HL-60/S4 treated with phorbol 12-myristate 13-acetate at 8.2 ng/mL for 4 days and 3 days (cell line): ENCODE measurements around the gene NYAP1.
"Not testable (repeated sequence)": the region's sequence is repeated elsewhere in the genome, so short reads cannot be mapped to it uniquely, and the experiment has no call there.

Experiments used
- in situ Hi-C: fragments of 300-500 bp; cut with MboI; formaldehyde crosslinking; loops from 2 replicates; pipeline ENCODE4 v1.15.0; 2022; ENCODE audit warnings: low sequenced_read_pairs

NYAP1 gene

DNA sequence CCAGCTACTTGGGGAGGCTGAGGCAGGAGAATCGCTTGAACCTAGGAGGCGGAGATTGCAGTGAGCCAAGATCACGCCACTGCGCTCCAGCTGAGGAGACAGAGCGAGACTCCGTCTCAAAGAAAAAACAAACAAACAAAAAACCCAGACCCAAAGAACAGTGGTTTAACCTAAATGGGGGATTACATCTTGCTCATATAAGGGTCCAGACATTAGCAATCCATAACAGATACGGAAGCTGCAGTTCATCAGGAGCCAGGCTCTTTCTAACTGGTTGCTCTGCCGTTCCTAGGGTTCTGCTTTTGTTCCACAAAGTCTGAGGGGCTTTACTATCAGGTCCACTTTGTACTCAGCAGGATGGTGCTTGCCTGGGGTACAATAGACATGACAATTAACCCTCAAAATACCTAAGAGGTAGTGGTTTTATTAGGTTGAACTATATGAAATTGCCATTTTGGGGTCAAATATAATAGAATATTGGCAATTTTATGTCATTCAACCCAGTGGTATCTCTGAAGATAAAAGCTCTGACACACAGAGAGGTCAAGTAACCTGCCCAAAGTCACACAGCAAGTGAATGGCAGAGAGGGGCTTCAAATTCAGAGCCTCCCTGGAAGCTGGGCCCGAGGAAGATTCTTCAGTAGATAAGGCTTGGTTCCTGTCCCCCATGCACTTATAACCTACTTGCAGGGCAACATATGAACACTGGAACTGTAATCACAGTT lies 21.3 kb downstream of the NYAP1 start:
- in situ Hi-C loops = no loop called here

DNA sequence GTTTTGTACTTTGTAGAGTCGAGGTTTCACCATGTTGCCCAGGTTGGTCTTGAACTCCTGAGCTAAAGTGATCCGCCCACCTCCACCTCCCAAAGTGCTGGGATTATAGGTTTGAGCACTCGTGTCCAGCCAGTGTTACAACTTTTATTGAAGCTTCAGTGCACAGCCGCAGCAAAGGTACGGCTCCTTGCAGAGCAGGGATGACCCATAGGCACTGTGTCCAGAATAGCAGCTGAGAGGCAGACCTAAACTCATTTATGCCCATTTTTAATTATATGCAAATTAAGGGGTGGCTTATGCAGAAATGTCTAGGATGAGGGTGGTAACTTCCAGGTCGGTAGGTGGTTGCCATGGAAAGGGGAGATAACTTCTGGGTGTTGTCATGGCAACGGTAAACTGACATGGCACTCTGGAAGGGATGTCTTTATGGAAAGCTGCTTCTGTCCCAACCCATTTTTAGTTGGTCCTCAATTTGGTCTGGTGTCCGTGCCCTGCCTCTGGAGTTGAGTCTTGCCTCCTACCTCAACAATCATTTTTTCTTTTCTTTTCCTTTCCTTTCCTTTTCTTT lies 22.7 kb downstream of the NYAP1 start:
- in situ Hi-C loops = no loop called here

DNA sequence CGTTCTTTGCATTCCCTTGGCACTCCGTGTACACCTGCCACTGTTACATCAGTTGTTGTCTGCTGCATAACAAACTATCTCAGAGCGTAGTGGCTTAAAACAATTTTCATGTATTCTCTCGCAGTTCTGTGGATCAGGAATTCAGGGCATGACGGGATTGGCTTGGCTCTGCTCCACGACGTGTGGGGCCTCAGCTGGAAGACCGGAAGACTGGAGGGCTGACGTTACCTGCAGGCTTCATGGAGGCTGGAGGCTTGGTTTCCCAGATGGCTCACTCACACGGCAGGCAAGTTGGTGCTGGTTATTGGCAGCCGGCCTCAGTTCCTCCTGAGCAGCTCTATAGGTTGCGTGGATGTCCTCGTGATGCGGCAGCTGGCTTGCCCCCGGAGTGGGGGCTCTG lies 25.5 kb downstream of the NYAP1 start:
- in situ Hi-C loops = no loop called here

DNA sequence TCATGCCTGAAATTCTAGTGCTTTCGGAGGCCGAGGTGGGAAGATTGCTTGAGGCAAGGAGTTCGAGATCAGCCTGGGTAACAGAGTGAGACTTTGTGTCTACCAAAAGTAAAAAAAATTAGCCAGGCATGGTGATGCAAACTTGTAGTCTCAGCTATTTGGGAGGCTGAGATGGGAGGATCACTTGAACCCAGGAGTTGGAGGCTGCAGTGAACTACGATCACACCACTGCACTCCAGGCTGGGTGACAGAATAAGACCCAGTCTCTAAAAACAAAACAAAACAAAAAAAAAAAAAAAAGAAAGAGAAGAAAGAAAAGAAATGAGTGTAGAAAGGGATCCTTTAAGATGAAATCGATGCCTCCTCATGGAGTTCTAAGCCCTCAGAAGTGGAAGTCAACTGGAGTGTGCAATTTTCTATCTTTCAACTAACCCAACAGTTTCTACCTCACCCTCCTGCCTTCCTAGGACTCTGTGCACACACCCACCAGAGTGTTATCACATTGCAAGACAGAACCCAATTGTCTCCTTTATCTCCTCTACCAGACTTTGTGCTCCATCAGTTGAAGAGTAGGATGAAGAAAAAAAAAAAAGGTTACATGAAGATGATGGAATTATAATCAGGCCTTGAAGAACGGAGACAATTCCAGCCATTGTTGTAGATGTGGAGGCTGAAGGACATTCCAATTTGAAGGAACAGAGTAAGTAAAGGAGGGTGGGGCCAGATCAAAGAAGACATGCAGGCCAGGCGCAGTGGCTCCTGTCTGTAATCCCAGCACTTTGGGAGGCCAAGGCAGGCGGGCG lies 26.9 kb downstream of the NYAP1 start:
- in situ Hi-C loops = no loop called here

DNA sequence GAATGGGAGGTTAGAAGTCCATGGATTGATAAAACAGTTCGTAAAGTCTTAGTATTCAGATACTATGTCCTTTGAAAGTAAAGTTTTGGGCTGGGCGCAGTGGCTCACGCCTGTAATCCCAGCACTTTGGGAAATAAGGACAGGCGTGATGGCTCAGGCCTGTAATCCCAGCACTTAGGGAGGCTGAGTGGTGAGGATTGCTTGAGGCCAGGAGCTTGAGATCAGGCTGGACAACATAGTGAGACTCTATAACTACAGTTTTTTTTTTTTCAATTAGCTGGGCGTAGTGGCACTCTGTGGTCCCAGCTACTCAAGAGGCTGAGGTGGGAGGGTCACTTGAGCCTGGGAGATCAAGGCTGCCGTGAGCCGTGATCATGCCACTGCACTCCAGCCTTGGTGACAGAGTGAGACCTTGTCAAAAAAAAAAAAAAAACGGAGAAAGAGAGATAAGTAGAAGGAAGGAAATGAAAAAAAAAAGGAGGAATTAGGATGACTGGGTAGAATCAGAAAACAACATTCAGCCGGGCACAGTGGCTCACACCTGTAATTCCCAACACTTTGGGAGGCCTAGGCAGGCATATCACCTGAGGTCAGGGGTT lies 29.6 kb downstream of the NYAP1 start:
- in situ Hi-C loops = no loop called here

DNA sequence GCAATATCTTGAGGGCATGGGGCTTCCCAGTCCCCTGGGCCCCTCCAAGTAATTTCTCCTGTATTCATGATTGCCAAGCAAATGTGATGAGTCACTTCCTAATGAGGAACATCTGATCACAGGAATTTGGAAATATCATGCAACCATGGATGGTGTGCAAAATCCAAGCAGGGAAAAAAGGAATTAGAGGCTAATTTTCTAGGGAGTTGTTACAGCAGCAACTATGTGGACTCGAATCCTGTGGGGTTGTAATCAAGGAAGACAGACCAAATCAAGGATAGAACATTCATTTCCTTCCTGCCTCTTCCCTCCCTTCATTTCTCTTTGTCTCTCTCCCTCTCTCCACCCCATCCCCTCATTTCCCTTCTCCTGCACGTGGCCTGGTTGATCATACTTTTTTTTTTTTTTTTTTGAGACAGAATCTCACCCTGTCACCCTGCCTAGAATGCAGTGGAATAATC lies 31.4 kb downstream of the NYAP1 start:
- in situ Hi-C loops = no loop called here

DNA sequence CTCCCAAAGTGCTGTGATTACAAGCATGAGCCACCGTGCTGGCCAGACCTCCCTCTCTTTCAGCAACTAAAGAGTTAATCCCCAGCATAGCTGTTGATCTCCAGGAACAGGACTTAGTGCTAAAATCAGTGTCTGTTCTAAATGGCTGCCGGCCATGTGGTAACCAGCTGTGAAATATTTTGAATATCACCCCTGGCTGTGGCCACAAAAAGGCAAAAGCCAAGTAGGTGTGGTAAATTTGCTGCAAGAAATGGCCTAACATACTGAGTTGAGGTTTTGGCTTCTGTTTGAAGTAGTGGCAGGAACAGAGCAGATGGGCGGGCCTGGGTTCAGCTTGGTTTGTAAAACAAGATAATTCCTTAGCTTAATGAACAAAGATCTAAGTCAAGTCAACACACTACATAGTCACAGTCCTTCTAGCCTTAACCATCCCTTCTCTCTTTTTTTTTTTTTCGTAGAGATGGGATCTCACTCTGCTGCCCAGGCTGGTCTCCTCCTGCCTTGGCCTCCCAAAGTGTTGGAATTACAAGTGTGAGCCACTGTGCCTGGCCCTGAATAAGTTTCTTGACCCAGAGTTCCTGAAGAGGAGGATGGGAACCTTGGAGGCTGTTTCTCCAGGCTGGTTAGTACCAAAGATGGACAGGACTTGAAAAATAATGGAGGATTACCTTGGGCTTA lies 32.5 kb downstream of the NYAP1 start:
- in situ Hi-C loops = no loop called here

DNA sequence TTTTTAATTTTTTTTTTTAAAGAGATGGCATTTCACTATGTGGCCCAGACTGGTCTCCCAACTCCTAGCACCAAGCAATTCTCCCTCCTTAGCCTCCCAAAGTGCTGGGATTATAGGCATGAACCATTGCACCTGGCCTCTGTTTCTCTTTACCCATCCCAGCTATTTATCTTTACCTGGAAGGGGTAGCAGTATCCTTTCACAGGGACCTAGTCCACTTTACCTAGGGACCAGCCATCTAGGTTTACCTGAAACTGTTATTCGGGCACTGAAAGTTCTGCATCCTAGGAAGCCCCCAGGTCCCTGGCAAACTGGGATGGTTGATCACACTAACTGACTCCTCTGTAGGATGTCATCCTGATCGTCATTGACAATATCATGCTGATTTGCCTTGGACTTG lies 33.6 kb downstream of the NYAP1 start:
- in situ Hi-C loops = no loop called here

DNA sequence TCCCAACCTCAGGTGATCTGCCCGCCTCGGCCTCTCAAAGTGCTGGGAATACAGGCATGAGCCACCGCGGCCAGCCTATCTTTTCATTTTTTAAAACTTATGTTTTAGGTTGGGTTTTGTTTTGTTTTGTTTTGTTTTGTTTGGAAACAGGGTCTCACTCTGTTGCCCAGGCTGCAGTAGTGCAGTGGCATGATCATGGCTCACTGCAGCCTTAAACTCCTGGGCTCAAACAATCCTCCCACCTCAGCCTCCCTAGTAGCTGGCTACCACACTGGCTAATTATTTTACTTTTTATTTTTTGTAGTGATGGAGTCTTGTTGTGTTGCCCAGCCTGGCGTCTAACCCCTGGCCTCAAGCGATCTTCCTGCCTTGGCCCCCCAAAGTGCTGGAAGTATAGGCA lies 35.9 kb downstream of the NYAP1 start:
- in situ Hi-C loops = no loop called here

DNA sequence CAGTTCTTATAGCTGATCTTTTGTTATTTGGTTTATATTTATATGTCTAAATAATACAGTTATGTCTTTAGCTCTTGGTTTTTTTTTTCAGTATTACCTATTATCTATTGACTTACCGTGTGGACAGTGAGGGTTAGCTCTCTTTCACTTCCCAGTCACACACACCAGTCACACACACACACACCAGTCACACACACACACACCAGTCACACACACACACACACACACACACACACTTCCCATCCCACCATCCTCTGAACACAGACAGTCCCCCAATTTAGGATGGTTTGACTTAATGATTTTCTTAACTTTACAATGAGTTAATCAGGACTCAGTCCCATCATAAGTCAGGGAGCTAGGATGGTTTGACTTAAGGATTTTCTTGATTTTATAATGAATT lies 36.4 kb downstream of the NYAP1 start:
- in situ Hi-C loops = no loop called here

DNA sequence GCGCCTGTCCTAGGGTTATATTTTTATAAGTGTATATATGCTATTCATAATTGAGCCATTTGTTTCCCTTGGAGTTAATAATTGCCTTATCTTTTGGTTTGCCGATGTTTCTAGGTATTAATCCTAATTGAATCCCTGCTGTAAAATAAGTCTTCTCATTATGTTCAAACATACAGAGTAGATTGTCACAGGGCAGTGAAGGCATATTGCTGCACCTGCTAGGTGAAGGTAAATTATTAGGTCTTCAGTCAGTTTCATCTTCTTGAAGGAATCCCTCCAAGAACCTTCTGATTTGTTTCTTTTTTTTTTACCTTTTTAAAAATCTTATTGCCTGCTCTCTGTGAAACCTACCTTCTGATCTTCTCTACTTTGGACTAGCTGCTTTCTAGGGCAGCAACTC lies 37.3 kb downstream of the NYAP1 start:
- in situ Hi-C loops = no loop called here

DNA sequence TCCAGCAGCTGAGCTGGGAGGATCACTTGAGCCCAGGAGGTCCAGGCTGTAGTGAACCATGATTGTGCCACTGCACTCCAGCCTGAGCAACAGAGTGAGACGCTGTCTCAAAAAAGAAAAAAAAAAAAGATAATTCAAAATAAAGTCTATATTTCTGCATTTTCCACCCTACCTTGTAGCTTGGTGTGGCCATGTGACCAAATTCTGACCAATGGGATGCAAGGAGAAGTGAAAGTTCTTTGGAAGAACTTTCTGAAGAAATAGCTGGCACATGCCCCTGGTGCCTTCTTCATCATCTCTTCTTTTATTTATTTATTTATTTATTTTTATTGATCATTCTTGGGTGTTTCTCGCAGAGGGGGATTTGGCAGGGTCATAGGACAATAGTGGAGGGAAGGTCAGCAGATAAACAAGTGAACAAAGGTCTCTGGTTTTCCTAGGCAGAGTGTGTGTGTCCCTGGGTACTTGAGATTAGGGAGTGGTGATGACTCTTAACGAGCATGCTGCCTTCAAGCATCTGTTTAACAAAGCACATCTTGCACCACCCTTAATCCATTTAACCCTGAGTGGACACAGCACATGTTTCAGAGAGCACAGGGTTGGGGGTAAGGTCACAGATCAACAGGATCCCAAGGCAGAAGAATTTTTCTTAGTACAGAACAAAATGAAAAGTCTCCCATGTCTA lies 38.3 kb downstream of the NYAP1 start:
- in situ Hi-C loops = not testable (repeated sequence)

DNA sequence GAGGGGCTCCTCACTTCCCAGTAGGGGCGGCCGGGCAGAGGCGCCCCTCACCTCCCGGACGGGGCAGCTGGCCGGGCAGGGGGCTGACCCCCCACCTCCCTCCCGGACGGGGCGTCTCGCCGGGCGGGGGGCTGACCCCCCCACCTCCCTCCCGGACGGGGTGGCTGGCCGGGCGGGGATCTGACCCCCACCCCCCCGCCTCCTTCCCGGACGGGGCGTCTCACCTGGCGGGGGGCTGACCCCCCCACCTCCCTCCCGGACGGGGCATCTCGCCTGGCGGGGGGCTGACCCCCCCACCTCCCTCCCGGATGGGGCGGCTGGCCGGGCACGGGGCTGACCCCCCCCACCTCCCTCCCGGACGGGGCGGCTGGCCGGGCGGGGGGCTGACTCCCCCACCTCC lies 39.5 kb downstream of the NYAP1 start:
- in situ Hi-C loops = not testable (repeated sequence)

DNA sequence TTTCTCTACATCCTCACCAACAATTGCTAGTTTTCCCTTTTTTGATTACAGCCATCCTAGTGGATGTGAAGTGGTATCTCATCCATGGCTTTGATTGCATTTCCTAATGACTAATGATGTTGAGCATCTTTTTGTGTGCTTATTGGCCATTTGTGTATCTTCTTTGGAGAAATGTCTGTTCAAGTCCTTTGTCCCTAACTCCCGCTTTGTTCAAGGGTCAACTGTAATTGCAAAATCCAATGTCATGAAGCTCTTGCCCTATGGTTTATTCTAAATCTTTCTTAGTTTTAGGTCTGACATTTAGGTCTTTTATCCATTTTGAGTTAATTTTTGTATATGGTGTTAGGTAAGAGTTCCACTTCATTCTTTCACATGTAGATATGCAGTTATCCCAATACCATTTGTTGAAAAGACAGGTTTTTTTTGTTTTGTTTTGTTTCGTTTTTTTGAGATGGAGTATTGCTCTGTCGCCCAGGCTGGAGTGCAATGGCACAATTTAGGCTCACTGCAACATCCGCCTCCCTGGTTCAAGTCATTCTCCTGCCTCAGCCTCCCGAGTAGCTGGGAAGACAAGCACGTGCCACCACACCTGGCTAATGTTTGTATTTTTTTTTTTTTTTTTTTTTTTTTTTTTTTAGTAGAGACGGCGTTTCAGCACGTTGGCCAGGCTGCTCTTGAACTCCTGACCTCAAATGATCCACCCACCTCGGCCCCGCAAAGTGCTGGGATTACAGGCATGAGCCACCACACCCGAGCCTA lies 44.6 kb downstream of the NYAP1 start:
- in situ Hi-C loops = not testable (repeated sequence)

DNA sequence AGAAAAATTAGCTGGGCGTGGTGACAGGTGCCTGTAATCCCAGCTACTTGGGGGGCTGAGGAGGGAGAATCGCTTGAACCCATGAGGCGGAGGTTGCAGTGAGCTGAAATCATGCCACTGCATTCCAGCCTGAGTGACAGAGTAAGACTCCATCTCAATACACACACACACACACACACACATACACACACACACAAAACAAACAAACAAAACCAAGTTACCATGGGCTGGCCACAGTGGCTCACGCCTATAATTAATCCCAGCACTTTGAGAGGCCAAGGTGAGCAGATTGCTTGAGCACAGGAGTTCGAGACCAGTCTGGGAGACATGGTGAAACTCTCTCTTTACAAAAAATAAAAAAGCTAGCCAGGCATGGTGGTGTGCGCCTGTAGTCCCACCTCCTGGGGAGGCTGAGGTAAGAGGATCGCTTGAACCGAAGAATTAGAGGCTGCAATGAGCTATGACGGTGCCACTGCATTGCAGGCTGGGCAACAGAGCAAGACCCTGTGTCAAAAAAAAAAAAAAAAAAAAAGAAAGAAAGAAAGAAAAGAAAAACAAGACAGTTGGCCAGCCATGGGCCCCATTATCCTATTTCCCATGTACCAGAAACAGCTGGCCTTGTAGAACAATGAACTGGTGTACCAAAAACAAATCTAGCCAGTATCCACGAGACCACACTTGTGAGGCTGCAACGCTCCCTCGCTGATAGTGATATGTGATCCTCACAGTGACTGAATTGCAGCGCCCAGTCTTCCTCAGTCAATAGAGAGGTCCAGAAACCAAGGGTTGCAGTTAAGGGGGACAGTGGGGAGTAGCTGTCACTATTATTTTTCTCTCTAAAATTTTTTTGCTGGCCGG lies 48.7 kb downstream of the NYAP1 start:
- in situ Hi-C loops = no loop called here

DNA sequence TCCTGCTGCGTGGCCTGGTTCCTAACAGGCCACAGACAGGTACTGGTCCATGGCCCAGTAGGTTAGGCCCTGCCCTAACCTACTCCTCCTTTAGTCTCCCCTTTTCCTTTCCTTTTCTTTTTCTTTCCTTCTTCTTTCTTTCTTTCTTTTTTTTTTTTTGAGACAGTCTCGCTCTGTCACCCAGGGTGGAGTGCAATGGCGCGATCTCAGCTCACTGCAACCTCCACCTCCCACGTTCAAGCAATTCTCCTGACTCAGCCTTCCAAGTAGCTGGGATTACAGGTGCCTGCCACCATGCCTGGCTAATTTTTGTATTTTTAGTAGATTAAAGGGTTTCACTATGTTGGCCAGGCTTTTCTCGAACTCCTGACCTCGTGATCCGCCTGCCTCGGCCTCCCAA lies 52.3 kb downstream of the NYAP1 start:
- in situ Hi-C loops = not testable (repeated sequence)

DNA sequence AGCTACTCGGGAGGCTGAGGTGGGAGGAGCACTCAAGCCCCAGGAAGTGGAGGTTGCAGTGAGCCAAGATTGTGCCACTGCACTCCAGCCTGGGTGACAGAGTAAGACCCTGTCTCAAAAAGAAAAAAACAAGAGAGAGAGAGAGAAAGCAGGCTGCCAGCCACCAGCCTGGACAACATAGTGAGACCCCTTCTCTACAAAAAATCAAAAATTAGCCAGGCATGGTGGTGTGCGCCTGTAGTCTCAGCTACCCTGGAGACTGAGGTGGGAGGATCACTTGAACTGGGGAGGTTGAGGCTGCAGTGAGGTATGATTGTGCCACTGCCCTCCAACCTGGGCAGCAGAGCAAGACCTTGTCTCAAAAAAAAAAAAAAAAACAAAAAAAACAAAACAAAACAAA lies 53.0 kb downstream of the NYAP1 start:
- in situ Hi-C loops = not testable (repeated sequence)

DNA sequence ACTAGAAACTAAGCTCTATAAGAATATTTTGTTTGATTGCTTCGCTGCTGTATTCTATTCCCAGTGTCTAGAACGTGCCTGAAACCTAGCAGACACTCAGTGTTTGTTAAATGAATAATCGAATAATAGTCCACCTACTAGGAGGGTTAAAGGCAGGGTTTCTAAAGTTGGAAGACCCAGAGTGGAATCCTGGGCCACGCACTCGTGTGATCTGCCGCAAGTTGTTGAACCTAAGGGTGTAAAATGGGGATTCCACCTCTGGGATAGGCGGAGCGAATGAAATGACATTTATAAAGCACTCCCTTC lies 54.6 kb downstream of the NYAP1 start:
- in situ Hi-C loops = no loop called here
